CD14-positive monocyte (primary cell): Measurements from ENCODE around the gene BAHCC1. TPM values are rescaled to one million over a fixed set of nuclear protein-coding genes. Genes with fewer than 3 reads are reported as not detected.
A peak's percentile ranks its signal among the peaks of the same experiment; 100 is the strongest.

ENCODE experiments used
- DNase-seq, 3 donors: peaks; one replicate each; pipeline ENCODE4 v3.0.0-alpha.2; 2011 to 2022
- H2AFZ ChIP-seq: 2 replicates; pipeline ENCODE4 v1.6.0; 2012; ENCODE audit warnings: mild to moderate bottlenecking, low read depth, low read length, inconsistent platforms; ENCODE audit not compliant: insufficient read depth, poor library complexity, severe bottlenecking
- H3K27ac ChIP-seq, 2 donors: 1 replicate in 1 of 2; 2 replicates in 1 of 2; pipeline ENCODE4 v1.5.1; 2012 to 2013; ENCODE audit warnings: low read length in 2 of 2, control low read depth in 1 of 2, inconsistent platforms in 1 of 2, low read depth in 1 of 2, mild to moderate bottlenecking in 1 of 2
- H3K27me3 ChIP-seq, 2 donors: one replicate each; pipeline versions ENCODE4 v1.6.0 to v1.6.1; 2011 to 2013; ENCODE audit warnings: low read length in 2 of 2; ENCODE audit not compliant: control insufficient read depth in 2 of 2, insufficient read depth in 2 of 2
- H3K36me3 ChIP-seq, 2 donors: replicated peaks in 1 of 2; 1 replicate in 1 of 2; 2 replicates in 1 of 2; pipeline versions ENCODE4 v1.5.1 to v1.6.1; 2012 to 2013; ENCODE audit warnings: low read length in 2 of 2, control low read depth in 1 of 2, inconsistent platforms in 1 of 2, mild to moderate bottlenecking in 1 of 2; ENCODE audit not compliant: insufficient read depth in 2 of 2, control insufficient read depth in 1 of 2
- H3K4me1 ChIP-seq, 2 donors: 1 replicate in 1 of 2; 2 replicates in 1 of 2; pipeline versions ENCODE4 v1.5.1 to v1.6.1; 2012 to 2013; ENCODE audit warnings: low read length in 2 of 2, control low read depth in 1 of 2, inconsistent platforms in 1 of 2, mild to moderate bottlenecking in 1 of 2, moderate library complexity in 1 of 2; ENCODE audit not compliant: insufficient read depth in 2 of 2, control insufficient read depth in 1 of 2
- H3K4me2 ChIP-seq: replicated peaks from 2 replicates; pipeline ENCODE3; 2012; ENCODE audit warnings: low read length, moderate library complexity, mild to moderate bottlenecking; ENCODE audit not compliant: poor library complexity, severe bottlenecking; ENCODE audit errors: extremely low read depth
- H3K4me3 ChIP-seq, 3 experiments: fragments of 200-600 bp in 1 of 3; sonication (generic) in 1 of 3; replicated peaks in 1 of 3; 1 replicate in 2 of 3; 2 replicates in 1 of 3; pipeline ENCODE4 v1.5.1; 2011 to 2013; ENCODE audit warnings: low read length in 3 of 3, mild to moderate bottlenecking in 3 of 3, control low read depth in 2 of 3, low read depth in 2 of 3, inconsistent platforms in 1 of 3, moderate library complexity in 1 of 3
- H3K79me2 ChIP-seq: 2 replicates; pipeline ENCODE4 v1.6.0; 2012; ENCODE audit warnings: mild to moderate bottlenecking, control low read depth, inconsistent platforms, low read length, moderate library complexity; ENCODE audit not compliant: insufficient read depth
- H3K9ac ChIP-seq: 2 replicates; pipeline ENCODE4 v1.6.0; 2017; ENCODE audit warnings: low read length, mild to moderate bottlenecking; ENCODE audit not compliant: insufficient read depth, poor library complexity, severe bottlenecking
- H3K9me3 ChIP-seq, 2 donors: replicated peaks in 1 of 2; 1 replicate in 1 of 2; 2 replicates in 1 of 2; pipeline versions ENCODE4 v1.5.1 to v1.6.1; 2012 to 2013; ENCODE audit warnings: low read length in 2 of 2, control low read depth in 1 of 2; ENCODE audit not compliant: control insufficient read depth in 1 of 2, insufficient read depth in 1 of 2
- H4K20me1 ChIP-seq: 2 replicates; pipeline ENCODE4 v1.6.0; 2012; ENCODE audit warnings: mild to moderate bottlenecking, low read length, control low read depth, moderate library complexity; ENCODE audit not compliant: insufficient read depth
- H3K27ac Mint-ChIP-seq, 7 donors: one replicate each; pipeline ENCODE4 v1.8.0; 2020; ENCODE audit warnings: mild to moderate bottlenecking in 7 of 7, mixed read lengths in 7 of 7, moderate library complexity in 6 of 7, inconsistent platforms in 2 of 7
- H3K27me3 Mint-ChIP-seq, 3 donors: one replicate each; pipeline ENCODE4 v1.8.0; 2021 to 2022; ENCODE audit warnings: low read depth in 3 of 3, mild to moderate bottlenecking in 3 of 3, mixed read lengths in 3 of 3, moderate library complexity in 3 of 3, inconsistent platforms in 1 of 3
- H3K36me3 Mint-ChIP-seq, 2 donors: one replicate each; pipeline ENCODE4 v1.8.0; 2020; ENCODE audit warnings: mixed read lengths in 2 of 2, inconsistent platforms in 1 of 2, mild to moderate bottlenecking in 1 of 2
- H3K4me1 Mint-ChIP-seq: one replicate; pipeline ENCODE4 v1.8.0; 2020; ENCODE audit warnings: mild to moderate bottlenecking, mixed read lengths
- H3K4me3 Mint-ChIP-seq, 2 donors: one replicate each; pipeline ENCODE4 v1.8.0; 2020; ENCODE audit warnings: mild to moderate bottlenecking in 2 of 2, mixed read lengths in 2 of 2, moderate library complexity in 1 of 2
- H3K9me3 Mint-ChIP-seq, 7 donors: one replicate each; pipeline ENCODE4 v1.8.0; 2020 to 2022; ENCODE audit warnings: mixed read lengths in 7 of 7, mild to moderate bottlenecking in 6 of 7, moderate library complexity in 6 of 7, inconsistent platforms in 2 of 7
- WGBS: methylation state at CpG from one replicate; pipeline ENCODE4 v1.1.5; 2013; ENCODE audit warnings: missing lambda C conversion rate; ENCODE audit not compliant: insufficient coverage; 5-methylcytosine and 5-hydroxymethylcytosine counted together
- intact Hi-C, 2 donors: fragments of 100-400 bp; cut with micrococcal nuclease; formaldehyde crosslinking; loops; one replicate each; pipeline versions ENCODE4 v1.15.0 to v1.15.1; 2023
- polyA plus RNA-seq, 3 donors: library from polyadenylated mRNA; depleted of rRNA in 1 of 3; unstranded in 2 of 3; stranded (reverse) in 1 of 3; fragments of 300-500 nt in 2 of 3; fragments of >200 nt in 1 of 3; fragmentation: Illumina TruSeq in 2 of 3; gene quantifications; 1 replicate in 2 of 3; 2 replicates in 1 of 3; pipeline ENCODE4 v1.2.3, GENCODE V29; 2012 to 2021
- TF ChIP-seq, protein P1 (sequence below): fragments of 200-600 bp; IDR thresholded peaks from one replicate; pipeline ENCODE4 v1.8.0; 2022; ENCODE audit warnings: antibody characterized with exemption, mild to moderate bottlenecking

BAHCC1 gene
- polyA plus RNA-seq, 3 donors = 0.11 to 8.8 (median 0.27) TPM

DNA sequence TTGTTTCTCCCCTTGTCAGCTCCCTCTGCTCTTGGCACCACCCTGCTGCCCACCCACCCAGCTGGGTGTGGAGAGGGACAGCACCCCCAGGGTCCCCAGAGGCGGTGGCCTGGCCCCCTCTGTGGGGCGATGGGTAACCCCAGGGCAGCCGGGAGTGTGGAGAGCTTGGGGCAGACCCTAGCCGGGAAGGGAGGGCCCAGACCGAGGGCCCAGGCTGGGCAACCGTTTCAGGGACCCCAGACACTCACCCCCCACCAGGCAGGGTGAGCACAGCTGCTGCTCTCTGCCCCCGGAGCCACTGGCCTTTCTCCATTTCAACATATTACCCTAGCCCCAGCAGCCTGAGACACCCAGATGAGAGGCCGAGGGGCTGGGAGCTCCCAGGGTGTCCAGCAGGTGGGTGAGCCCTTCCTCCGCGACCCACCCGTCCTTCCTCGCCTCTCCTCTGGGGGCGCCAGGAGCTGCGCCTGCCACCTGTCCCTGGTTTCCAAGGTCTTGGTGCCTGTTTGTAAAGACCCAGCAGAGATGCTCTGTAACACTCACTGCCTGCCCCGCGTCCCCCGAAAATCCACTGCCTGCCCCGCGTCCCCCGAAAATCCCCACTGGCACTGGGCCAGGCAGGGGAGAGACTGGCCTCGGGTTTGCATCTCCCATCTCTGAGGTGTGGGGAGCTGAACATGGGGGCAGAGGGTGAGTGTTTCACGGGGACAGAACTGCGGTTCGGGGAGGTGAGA is 45.4 kb downstream of the BAHCC1 start:
- H3K4me2 ChIP-seq = no peak overlapping the region
- H3K27ac Mint-ChIP-seq = peak overlapping the region in 1 of 7 donors; percentile 8
- H3K36me3 Mint-ChIP-seq = peaks cover 0 to 4% of the 10 kb centered on the region in 2 donors
- no peaks in the 10 kb centered on the region for H3K4me1 ChIP-seq
- TF ChIP-seq, protein P1, sequence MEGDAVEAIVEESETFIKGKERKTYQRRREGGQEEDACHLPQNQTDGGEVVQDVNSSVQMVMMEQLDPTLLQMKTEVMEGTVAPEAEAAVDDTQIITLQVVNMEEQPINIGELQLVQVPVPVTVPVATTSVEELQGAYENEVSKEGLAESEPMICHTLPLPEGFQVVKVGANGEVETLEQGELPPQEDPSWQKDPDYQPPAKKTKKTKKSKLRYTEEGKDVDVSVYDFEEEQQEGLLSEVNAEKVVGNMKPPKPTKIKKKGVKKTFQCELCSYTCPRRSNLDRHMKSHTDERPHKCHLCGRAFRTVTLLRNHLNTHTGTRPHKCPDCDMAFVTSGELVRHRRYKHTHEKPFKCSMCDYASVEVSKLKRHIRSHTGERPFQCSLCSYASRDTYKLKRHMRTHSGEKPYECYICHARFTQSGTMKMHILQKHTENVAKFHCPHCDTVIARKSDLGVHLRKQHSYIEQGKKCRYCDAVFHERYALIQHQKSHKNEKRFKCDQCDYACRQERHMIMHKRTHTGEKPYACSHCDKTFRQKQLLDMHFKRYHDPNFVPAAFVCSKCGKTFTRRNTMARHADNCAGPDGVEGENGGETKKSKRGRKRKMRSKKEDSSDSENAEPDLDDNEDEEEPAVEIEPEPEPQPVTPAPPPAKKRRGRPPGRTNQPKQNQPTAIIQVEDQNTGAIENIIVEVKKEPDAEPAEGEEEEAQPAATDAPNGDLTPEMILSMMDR = peak; percentile 26
- H4K20me1 ChIP-seq = no peaks in the 10 kb centered on the region
- WGBS = 85% methylated on average over 23 of the region's 24 CpGs
- no peak overlapping the region for H3K27ac ChIP-seq
- DNase-seq = no peak
- no peaks in the 10 kb centered on the region for H3K9me3 Mint-ChIP-seq
- H3K27me3 Mint-ChIP-seq = no peaks in the 10 kb centered on the region
- H3K4me3 ChIP-seq = no peak overlapping the region
- H3K4me1 Mint-ChIP-seq = peaks cover 2% of the 10 kb centered on the region
- no peak overlapping the region for H2AFZ ChIP-seq
- peaks cover 0 to 2% of the 10 kb centered on the region in 2 donors for H3K36me3 ChIP-seq
- intact Hi-C loops = no loop called here
- no peaks in the 10 kb centered on the region for H3K79me2 ChIP-seq
- H3K4me3 Mint-ChIP-seq = no peak overlapping the region
- H3K27me3 ChIP-seq = no peaks in the 10 kb centered on the region
- H3K9ac ChIP-seq = no peak overlapping the region
- H3K9me3 ChIP-seq = no peaks in the 10 kb centered on the region

DNA sequence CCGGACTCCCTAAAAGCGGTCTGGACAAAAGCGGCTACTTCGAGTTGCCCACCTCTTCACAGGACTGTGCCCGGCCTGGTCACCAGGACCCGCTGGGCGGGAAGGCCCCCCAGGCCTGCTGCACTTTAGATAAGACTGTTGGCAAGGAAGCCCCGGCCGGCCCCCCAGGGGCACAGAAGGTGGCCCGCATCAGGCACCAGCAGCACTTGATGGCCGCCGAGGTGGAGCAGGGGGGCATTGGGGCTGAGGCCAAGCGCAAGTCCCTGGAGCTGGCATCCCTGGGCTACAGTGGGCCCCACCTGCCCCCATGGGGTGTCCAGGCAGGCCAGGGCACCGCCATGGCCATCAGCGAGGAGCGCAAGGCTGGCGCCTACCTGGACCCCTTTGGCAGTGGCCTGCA is 47.5 kb downstream of the BAHCC1 start:
- Histone ChIP-seq H3K4me3 (no peak overlapping the region), H4K20me1 (no peaks in the 10 kb centered on the region), H3K4me1 (no peaks in the 10 kb centered on the region), H3K4me2 (no peak overlapping the region), H3K36me3 (peaks cover 0 to 6% of the 10 kb centered on the region in 2 donors), H2AFZ (no peak overlapping the region), H3K9me3 (no peaks in the 10 kb centered on the region), H3K79me2 (no peaks in the 10 kb centered on the region), H3K9ac (no peak overlapping the region), H3K27me3 (no peaks in the 10 kb centered on the region), H3K27ac (no peak overlapping the region)
- TF ChIP-seq, protein P1 = no peak
- Mint-ChIP-seq H3K36me3 (peaks cover 0 to 6% of the 10 kb centered on the region in 2 donors), H3K27me3 (no peaks in the 10 kb centered on the region), H3K27ac (no peak overlapping the region), H3K9me3 (no peaks in the 10 kb centered on the region), H3K4me3 (no peak overlapping the region), H3K4me1 (peaks cover 2% of the 10 kb centered on the region)
- intact Hi-C loops = no loop called here
- DNase-seq = no peak
- WGBS = 97% methylated on average over 16 of the region's 17 CpGs
